GM12891 (cell line): ENCODE results near the gene RAP2B.
"Not testable (repeated sequence)": the region's sequence is repeated elsewhere in the genome, so short reads cannot be mapped to it uniquely, and the experiment has no call there.

Experiments
- PAX5 ChIP-seq: IDR thresholded peaks from 2 replicates; pipeline ENCODE4 v1.6.1; 2011; ENCODE audit warnings: low read length, moderate library complexity, mild to moderate bottlenecking; ENCODE audit not compliant: insufficient read depth, severe bottlenecking
- POLR2A ChIP-seq: IDR thresholded peaks from 2 replicates; pipeline ENCODE4 v1.6.1; 2011; ENCODE audit warnings: low read depth, low read length, control low read depth

DNA sequence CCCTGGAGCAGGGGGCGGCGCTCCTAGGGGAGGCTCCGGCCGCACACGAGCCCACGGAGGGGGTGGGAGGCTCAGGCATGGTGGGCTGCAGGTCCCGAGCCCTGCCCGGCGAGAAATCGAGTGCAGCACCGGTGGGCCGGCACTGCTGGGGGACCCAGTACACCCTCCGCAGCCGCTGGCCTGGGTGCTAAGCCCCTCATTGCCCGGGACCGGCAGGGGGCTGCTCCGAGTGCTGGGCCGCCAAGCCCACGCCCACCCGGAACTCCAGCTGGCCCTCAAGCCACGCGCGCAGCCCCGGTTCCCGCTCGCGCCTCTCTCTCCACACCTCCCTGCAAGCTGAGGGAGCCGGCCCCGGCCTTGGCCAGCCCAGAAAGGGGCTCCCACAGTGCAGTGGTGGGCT lies 6.2 kb upstream of the RAP2B start:
- not testable (repeated sequence) for TF ChIP-seq PAX5, POLR2A
